ENCODE data around the gene KLK11.
A peak's percentile ranks its signal among the peaks of the same experiment; 100 is the strongest.

Gene KLK11

DNA sequence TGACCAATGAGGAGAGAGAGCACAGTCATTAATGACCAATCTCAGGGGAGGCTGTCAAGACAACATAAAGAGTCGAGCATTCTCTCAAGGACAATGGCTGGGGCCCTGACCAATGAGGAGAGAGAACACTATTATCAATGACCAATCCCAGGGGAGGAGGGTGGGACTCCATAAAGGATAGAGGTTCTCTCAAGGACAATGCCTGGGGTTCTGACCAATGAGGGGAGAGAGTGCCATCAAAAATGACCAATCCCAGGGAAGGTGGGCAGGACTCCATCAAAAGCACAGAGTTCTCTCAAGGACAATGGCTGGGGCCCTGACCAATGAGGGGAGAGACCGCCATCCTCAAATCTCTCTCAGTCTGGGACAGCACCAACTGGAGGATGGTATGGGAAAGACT lies 3.3 kb upstream of the KLK11 start:
- FAIRE-seq, result no peak
- no peak for DNase-seq (ENCODE audit: insufficient read length, low spot score)

DNA sequence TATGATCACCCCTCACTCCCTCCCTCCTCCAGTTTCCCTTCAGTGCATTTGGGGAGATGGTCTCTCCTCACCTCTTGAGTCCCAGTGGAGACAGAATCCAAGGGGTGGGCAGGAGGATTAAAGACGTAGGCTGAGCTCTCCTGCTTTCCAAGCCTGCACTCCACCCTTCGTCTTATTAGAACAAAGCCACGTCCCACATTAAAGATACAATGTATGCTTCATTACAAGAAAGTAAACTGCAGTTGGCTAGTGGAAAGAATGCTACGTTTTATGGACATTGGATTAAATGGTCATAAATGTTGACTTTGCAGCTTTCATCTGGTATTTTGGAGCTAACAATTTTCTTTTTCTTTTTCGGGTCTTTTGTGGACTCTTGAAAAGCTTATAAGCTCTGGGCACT lies 1.5 kb upstream of the KLK11 start:
- no peak for FAIRE-seq
- no peak for DNase-seq (ENCODE audit: insufficient read length, low spot score)

DNA sequence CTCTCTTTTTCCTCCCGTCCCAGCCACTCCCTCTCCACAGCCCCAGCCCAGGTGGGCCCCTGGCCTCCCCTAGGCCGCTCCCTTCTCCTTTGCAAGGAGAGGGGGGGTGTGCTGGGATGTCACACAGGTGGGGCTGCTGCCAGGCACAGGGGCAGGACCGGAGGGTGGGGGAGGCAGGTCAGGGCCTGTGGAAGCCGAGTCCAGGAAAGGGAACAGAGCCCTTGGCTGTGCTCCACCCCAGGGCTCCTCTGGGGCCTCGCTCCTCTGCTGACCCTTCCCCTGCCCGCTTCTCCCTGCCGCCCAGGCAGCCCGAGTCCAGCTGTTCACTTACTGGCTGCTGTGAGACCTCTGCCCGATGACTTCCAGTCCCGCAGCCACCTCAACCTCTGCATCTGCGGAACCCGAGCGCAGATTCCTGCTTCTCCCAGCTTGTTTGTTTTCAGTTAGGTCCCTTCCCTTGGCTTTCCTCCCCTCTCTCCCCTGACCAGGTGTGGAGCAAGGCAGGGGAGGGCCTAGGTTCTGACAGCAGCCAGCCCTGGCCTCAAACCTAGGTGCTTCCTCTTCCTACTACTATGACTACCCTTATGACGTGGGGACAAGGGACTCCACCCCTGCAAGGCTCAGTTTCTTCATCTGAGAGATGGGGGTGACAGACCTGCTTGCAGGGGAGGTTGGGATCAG lies 850 bp upstream of the KLK11 start:
- DNase-seq (ENCODE audit: insufficient read length, low spot score) (no peak), FAIRE-seq (no peak)

GRCh38 chr19:51025809-51026553 lies 435 bp downstream of the KLK11 start:
- no peak for DNase-seq (ENCODE audit: insufficient read length, low spot score)
- no peak for FAIRE-seq

DNA sequence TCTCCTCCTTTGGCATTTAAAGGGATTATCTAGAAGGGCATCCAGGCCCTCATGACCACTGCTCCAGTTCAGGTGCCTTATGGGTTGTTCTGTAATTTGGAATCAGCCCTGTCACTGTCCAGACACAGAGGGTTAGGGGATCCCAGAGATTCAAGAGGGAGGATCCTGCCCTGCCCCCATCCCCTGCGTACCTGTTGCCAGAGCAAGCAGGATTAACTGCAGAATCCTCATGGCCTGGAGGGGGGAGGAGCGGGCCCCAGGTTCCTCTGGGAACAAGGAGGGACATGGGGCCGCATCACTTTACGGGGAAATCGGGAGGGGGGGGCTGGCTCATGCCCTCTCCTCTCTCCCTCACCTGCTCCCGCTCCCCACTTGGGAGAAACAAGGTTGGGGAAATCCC lies 1.0 kb downstream of the KLK11 start:
- no peak for FAIRE-seq
- DNase-seq (ENCODE audit: insufficient read length, low spot score), result no peak

- FAIRE-seq (no peak), DNase-seq (ENCODE audit: insufficient read length, low spot score) (no peak)
Measured at GRCh38 chr19:51024924-51025323, 1.5 kb downstream of the KLK11 start.

DNA sequence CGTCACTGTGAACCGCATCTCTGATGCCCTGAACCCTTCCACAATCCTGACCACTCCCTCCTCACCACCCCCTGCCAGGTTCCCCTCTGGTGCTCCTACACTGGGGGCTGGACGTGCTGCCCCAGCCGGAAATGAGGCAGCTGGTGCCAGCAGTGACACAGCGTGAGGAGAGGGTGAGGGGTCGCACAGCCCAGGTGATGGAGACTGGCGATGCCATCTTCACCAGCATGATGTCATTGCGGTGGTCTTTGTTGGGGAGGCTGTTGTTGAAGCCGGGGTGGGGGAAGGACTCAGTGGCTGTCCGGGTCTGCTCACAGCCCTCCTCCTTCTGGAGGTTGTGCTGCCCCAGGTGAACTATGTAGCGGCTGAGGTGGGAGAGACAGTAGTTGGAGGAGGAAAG lies 2.5 kb downstream of the KLK11 start:
- no peak for FAIRE-seq
- DNase-seq (ENCODE audit: insufficient read length, low spot score), result no peak

- no peak for FAIRE-seq
- DNase-seq (ENCODE audit: insufficient read length, low spot score), result no peak
Measured at GRCh38 chr19:51022526-51022925, 3.9 kb downstream of the KLK11 start.

DNA sequence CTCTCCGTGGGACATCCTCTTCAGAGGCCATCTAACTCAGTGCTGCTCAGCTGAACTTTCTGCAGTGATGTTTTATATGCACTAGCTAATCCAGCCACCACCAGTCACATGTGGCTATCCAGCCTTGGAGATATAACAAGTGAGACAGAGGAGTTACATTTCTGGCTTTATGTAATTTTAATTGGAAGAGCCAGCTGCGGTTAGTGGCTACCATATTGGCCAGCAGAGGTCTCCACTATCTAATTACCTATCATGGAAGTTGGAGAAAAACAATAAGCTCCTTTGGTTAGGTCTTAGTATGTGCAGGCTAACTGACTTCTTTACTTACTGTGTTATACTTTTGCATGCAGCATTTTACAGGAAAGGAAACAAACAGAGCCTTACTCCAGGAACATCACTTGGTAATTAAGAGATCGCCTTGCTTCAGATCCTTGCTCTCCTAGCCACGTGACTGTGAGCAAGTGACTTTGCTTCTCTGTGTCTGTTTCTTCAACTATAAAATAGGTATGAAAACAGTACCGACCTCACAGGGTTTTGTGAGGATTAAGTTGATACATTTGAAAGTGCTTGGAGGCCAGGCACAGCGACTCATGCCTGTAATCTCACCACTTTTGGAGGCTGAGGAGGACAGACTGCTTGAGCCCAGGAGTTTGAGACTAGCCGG lies 5.3 kb downstream of the KLK11 start:
- peak; percentile 52 for DNase-seq (ENCODE audit: insufficient read length, low spot score)

DNA sequence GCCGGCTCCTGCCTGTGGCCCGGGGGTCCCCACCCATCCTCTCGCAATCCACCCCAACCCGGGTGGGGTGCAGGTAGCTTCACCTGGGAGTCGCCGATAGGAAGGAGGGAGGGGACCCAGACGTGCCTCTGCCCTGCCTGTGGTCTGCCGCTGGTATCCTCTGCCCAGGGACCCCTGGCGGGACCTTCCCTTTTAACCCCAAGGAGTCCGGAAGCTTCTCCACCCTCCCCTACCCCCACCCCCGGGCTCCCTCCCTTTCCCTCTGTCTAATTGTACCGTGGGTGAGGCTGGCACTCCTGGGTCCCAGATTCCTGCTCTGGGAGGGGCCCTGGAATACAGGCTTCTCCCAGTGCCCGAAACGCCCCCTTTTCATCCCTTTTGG lies 6.9 kb downstream of the KLK11 start, which contains the start of gene KLK10:
Gene KLK10 (minus strand): TSS at position 166 of the 382 bp plus-strand sequence. CDS start 579 bp downstream, outside the sequence.
- no peak for FAIRE-seq
- DNase-seq (ENCODE audit: insufficient read length, low spot score), result no peak

More for the DNA sequence above, 5.3 kb downstream of the KLK11 start:
- FAIRE-seq, result no peak

- DNase-seq (ENCODE audit: insufficient read length, low spot score), result no peak
- FAIRE-seq, result no peak
Measured at GRCh38 chr19:51018745-51019543, 7.5 kb downstream of the KLK11 start.

DNA sequence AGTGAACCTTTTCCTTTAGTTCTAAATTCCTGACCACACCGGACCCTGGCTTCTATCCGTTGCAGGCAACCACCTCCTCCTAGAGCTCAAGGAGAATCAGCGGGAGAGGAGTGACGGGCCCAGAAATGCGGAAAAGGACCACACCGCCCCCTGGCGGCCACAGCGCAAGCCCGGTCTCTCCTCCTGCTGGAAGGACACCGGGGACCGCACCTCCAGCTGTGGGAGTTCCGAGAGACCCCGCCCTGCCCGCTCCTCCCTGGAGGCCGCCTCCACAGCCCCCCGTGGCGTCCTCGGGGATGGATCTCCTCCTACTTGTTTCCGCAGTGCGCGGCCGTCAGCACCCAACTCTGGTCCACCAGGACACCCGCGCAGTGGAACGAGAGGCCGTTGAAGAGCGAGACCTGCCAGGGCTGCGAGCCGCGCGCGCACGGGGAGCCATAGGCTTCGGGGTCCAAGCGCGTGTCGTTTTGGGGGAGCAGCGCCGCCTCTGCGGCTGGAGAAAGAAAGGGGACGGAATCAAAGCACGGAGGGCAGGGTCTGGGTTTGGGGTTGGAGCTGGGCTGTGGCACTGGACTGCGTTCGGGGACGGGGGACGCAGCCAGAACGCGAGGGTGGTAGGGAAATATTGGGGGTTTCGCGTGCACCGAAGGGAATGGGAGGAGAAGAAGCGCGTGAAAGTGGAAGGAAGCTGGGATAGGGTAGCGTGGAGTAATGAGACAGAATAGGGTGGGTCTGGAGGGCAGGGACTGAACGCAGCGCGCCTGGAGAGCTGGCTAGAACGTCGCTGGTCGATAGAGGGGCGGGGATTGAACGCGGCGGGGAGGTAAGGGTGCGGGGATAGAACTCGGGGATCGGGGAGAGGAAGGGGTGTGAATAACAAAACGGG lies 9.4 kb downstream of the KLK11 start:
- DNase-seq (ENCODE audit: insufficient read length, low spot score) (peak; percentile 65), FAIRE-seq (no peak)

DNA sequence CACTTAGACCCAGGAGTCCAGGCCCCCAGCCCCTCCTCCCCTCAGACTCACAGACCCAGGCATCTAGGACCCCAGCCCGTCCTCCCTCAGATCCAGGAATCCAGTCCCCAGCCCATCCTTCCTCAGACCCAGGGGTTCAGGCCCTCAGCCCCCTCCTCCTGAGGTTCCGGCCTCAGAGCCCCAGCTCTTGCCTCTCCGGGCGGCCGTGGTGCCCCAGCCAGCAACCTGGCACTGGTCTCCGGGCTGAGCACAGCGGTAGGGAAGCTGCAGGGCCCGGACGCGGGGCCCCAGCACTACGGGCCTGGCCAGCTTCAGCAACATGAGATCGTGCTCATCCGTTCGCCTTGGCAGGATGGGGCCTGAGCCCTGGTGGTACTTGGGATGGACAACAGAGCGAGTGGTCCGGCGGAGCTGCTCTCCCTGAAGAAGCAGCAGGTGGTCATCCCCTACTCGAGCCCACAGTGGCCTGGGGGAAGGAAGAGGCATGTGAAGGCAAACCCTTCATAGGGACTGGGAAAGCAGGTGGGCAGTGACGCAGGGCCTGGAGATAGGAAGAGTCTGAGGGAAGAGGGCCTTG lies 10.6 kb downstream of the KLK11 start:
- no peak for FAIRE-seq
- no peak for DNase-seq (ENCODE audit: insufficient read length, low spot score)

DNA sequence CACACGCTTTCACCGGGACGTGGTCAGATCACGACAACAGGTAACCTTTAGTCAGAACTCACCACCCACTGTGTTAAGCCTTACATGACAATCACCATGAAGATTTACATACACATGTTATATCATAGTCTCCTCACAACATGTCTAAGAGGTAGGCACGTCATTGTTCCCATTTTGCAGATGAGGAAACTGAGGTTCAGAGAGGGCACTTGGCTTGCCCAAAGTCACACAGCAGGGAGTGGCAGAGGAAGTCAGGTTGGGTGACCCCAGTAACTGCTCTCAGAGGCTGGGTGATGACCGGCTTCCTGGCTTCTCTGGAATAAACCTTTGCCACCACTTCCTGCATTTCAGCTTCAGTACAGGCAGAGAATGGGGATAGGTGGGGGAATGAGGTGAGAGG lies 12.2 kb downstream of the KLK11 start:
- FAIRE-seq, result no peak
- DNase-seq (ENCODE audit: insufficient read length, low spot score), result no peak

DNA sequence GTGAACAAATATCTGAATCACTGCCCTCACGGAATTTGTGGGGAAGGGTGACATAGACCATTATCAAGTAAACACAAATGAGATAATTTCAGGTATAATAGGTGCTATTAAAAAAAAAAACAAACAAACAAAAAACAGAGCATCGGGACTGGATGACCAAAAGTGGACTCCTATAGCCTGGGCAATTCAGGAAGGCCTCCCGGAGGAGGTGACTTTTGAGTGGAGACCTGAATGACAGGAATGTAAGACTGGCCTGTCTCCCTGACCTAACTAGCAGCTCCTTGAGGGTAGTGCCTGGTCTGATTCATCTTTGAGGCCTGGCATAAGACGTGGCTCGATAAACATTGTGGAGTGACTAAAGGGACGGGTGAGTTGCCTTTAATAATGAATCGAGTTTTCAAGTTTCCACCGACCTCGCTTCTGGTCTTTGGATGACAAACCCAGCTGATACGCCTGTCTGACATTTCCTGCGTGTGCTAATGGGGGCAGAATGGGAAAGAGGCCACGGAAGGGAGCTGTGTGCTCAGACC lies 13.7 kb downstream of the KLK11 start:
- FAIRE-seq, result no peak

DNA sequence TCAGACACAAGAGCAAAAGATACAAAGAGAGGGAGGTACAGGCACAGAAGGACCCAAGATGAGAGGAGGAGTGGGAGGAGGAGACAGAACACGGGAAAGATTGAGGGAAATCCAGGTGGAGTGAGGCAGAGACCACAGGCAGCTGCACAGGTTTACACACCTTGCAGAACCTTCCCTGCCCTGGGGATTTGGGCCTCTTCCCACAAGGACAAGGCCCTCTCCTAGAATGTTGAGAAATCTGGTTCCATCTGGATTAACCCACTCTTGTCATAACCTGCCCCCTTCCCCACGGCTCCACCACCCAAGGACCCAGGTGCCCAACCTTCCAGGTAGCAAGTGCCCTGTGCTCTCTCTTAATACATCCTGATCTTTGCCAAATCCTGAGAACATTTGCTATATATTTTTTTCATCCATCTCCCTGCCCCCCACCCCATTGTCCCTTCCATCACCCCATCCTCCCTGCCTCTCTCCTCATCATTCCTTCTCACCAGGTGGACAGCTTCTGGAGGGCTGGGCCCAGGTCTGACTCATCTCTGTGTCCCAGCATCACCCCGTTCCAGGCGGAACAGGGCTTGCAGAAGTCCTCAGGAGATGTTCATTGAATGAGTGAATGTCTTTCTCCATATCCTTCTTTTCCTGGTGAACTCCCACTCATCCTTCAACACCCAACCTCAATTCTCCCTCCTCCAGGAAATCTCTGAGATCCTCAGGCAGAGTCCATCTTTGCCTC lies 16.2 kb downstream of the KLK11 start:
- FAIRE-seq, result no peak
- no peak for DNase-seq (ENCODE audit: insufficient read length, low spot score)

More for the DNA sequence above, 13.7 kb downstream of the KLK11 start:
- no peak for DNase-seq (ENCODE audit: insufficient read length, low spot score)

GRCh38 chr19:51009061-51009891 lies 17.1 kb downstream of the KLK11 start:
- DNase-seq (ENCODE audit: insufficient read length, low spot score) (no peak), FAIRE-seq (no peak)

DNA sequence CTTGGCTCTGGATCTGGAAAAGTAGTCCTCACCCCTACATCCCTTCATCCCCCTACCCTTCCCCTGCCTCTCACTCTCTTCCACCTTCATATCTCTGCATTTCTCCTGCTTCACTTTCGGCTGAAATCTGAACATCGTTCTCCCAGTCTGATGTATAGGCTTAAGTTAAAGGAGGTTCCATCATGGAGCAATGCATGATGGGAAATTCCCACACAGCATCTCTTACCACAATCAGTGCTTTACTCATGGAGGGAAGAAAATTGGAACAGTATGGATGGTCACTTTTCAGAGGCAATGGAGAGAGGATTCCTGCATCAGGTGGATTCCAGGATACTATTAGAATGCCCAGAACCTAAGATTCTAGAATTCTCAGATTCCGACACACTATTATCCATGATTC lies 18.9 kb downstream of the KLK11 start:
- no peak for DNase-seq (ENCODE audit: insufficient read length, low spot score)
- no peak for FAIRE-seq
